ENCODE measurements around the gene PIN1.

Gene PIN1

GRCh38 chr19:9891609-9892373, 56.7 kb downstream of the PIN1 start:
- no peak for DNase-seq (ENCODE audit: low read depth)
